GM12864 (cell line): Measurements from ENCODE around the gene STRN.
"Not testable (repeated sequence)": the region's sequence is repeated elsewhere in the genome, so short reads cannot be mapped to it uniquely, and the experiment has no call there.

Experiments used
- DNase-seq: peaks from one replicate; pipeline ENCODE4 v3.0.0-alpha.2; 2011; ENCODE audit warnings: low read depth
- H3K4me3 ChIP-seq: 2 replicates; pipeline ENCODE4 v1.5.1; 2011; ENCODE audit warnings: mild to moderate bottlenecking, low read depth, low read length, control low read depth
- TF ChIP-seq, protein P1 (sequence below): IDR thresholded peaks from 2 replicates; pipeline ENCODE4 v1.5.1; 2011; ENCODE audit warnings: low read depth, mild to moderate bottlenecking, moderate library complexity, low read length, control low read depth, inconsistent platforms; ENCODE audit errors: missing control alignments

The STRN gene

GRCh38 chr2:36902385-36903120 is 63.8 kb downstream of the STRN start:
- no peak for DNase-seq
- H3K4me3 ChIP-seq: no peak overlapping the region
- TF ChIP-seq, protein P1, sequence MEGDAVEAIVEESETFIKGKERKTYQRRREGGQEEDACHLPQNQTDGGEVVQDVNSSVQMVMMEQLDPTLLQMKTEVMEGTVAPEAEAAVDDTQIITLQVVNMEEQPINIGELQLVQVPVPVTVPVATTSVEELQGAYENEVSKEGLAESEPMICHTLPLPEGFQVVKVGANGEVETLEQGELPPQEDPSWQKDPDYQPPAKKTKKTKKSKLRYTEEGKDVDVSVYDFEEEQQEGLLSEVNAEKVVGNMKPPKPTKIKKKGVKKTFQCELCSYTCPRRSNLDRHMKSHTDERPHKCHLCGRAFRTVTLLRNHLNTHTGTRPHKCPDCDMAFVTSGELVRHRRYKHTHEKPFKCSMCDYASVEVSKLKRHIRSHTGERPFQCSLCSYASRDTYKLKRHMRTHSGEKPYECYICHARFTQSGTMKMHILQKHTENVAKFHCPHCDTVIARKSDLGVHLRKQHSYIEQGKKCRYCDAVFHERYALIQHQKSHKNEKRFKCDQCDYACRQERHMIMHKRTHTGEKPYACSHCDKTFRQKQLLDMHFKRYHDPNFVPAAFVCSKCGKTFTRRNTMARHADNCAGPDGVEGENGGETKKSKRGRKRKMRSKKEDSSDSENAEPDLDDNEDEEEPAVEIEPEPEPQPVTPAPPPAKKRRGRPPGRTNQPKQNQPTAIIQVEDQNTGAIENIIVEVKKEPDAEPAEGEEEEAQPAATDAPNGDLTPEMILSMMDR: no peak

DNA sequence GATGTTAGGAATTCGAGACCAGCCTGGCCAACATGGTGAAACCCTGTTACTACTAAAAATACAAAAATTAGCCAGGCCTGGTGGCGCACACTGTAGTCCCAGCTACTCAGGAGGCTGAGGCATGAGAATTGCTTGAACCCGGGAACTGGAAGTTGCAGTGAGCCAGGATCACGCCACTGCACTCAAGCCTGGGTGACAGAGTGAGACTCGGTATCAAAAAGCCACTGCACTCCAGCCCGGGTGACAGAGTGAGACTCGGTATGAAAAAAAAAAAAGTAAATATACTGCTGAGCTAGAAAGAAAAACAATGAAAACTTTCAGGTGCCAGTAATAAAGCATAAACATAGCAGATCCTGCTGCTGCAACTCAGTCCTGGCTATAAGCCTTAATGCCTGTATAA is 73.5 kb downstream of the STRN start:
- H3K4me3 ChIP-seq: no peak overlapping the region
- no peak for DNase-seq
- TF ChIP-seq, protein P1: no peak

DNA sequence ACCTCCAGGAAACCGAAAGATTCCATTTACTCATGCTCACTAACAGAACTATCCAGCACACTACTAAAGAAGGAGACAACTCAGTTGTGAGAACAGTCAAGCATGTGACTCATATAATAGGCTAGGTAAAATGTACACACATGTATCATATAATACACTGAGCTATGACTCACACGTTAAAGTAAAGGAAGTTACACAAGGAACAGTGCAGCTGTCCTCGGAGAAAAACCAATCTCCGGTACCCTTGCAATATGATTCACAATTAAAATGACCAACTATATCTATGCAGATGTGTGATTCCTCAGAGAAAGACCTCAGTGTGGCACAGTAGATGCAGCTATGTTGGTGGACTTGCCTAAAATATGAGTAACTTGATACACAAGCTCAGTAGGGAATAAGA is 76.5 kb downstream of the STRN start:
- no peak for DNase-seq
- TF ChIP-seq, protein P1: no peak
- H3K4me3 ChIP-seq: no peak overlapping the region

DNA sequence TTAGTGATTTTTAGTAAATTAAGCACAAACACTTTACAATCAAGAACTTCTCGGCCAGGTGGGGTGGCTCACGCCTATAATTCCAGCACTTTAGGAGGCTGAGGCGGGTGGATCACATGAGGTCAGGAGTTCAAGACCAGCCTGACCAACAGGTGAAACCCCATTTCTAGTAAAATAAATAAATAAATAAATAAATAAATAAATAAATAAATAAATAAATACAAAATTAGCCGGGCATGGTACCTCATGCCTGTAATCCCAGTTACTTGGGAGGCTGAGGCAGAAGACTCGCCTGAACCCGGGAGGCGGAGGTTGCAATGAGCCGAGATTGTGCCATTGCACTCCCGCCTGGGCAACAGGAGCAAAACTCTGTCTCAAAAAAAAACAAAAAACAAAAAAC is 79.2 kb downstream of the STRN start:
- not testable (repeated sequence) for DNase-seq, H3K4me3 ChIP-seq

DNA sequence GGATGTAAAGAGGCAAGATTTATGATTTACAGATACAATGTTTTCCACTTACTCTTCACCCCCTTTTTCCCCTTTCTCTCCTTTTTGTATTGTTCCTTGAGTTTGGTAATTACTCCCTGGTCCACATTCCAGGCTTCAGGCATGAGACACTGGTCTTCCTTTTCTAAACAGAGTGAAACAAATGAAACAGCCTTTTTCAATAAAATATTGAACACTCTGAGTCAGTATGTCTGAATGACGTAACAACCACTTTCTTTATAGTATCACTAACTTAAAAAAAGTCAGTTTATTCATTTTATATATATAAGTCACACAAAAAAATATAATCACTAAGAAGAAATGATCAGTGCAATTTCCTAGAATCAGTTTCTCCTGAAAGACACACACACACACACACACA is 79.7 kb downstream of the STRN start:
- H3K4me3 ChIP-seq: no peak overlapping the region
- TF ChIP-seq, protein P1: no peak
- DNase-seq: no peak

DNA sequence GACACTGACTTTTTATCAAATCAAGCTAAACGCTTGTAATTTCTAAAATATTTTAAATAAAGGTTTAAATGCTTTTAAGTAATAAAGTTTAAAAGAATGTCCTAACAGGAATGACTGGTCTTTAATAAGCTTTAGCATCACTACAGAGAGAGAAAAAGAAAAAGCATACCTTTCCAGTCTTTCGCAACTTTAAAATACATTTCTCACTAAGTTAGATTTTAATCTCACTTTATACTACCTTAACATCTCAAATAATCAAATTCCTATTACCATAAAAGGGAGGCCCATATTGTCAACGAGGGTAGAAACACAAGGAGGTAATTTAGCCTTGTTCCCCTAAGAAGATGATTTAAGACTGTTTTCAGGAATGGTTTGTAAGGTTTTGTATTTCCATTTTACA is 80.7 kb downstream of the STRN start:
- DNase-seq: no peak
- TF ChIP-seq, protein P1: no peak
- H3K4me3 ChIP-seq: no peak overlapping the region

DNA sequence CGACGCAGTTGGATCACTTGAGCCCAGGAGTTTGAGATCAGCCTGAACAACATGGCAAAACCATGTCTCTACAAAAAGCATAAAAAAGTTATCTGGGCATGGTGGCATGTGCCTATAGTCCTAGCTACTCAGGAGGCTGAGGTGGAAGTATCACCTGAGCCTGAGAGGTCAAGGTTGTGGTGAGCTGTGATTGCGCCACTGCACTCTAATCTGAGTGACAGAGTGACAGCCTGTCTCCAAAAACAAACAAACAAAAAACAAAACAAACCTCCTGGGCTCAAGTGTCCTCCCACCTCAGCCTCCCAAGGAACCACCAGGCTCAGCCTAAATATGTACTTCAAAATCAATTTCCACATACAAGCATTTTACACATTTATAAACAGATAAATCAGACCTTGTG is 83.8 kb downstream of the STRN start:
- no peak for DNase-seq
- no peak overlapping the region for H3K4me3 ChIP-seq
- TF ChIP-seq, protein P1: no peak
